DOHH2 (cell line): ENCODE data around the gene SSMEM1.
"Not testable (repeated sequence)": the region's sequence is repeated elsewhere in the genome, so short reads cannot be mapped to it uniquely, and the experiment has no call there.

Experiments
- H3F3A ChIP-seq: fragments of 200-600 bp; sonication (generic), shearing (Covaris generic); 2 replicates; pipeline ENCODE4 v1.6.0; 2016; ENCODE audit warnings: antibody characterized with exemption, mild to moderate bottlenecking; ENCODE audit not compliant: control insufficient read depth, insufficient read depth
- H3K27ac ChIP-seq: fragments of 200-600 bp; sonication (generic); 2 replicates; pipeline ENCODE4 v1.5.1; 2014; ENCODE audit warnings: low read depth, mild to moderate bottlenecking, low read length, moderate library complexity
- H3K27me3 ChIP-seq: fragments of 200-600 bp; sonication (generic); 2 replicates; pipeline ENCODE4 v1.6.1; 2014; ENCODE audit warnings: mild to moderate bottlenecking, low read length, mixed read lengths; ENCODE audit not compliant: control insufficient read depth
- H3K36me3 ChIP-seq: fragments of 200-600 bp; sonication (generic); 2 replicates; pipeline ENCODE4 v1.6.1; 2014; ENCODE audit warnings: mild to moderate bottlenecking, low read length, moderate library complexity, mixed read lengths; ENCODE audit not compliant: control insufficient read depth
- H3K4me1 ChIP-seq: fragments of 200-600 bp; sonication (generic); 2 replicates; pipeline ENCODE4 v1.6.1; 2014; ENCODE audit warnings: mild to moderate bottlenecking, low read length, mixed read lengths; ENCODE audit not compliant: control insufficient read depth
- H3K4me2 ChIP-seq: fragments of 200-600 bp; sonication (generic); 2 replicates; pipeline ENCODE4 v1.6.0; 2014; ENCODE audit warnings: mild to moderate bottlenecking, low read length, moderate library complexity
- H3K4me3 ChIP-seq: fragments of 200-600 bp; sonication (generic); 2 replicates; pipeline ENCODE4 v1.5.1; 2014; ENCODE audit warnings: mild to moderate bottlenecking, low read length, mixed read lengths
- H3K79me2 ChIP-seq: fragments of 200-600 bp; sonication (generic); 2 replicates; pipeline ENCODE4 v1.6.1; 2014; ENCODE audit warnings: mild to moderate bottlenecking, low read length, mixed read lengths; ENCODE audit not compliant: control insufficient read depth
- H3K9me2 ChIP-seq: fragments of 200-600 bp; sonication (generic); replicated peaks from 2 replicates; pipeline ENCODE4 v1.6.1; 2014; ENCODE audit warnings: mild to moderate bottlenecking, low read length, mixed read lengths; ENCODE audit not compliant: control insufficient read depth
- H3K9me3 ChIP-seq: fragments of 200-600 bp; sonication (generic); 2 replicates; pipeline ENCODE4 v1.6.1; 2014; ENCODE audit warnings: antibody characterized with exemption, low read length, mixed read lengths; ENCODE audit not compliant: control insufficient read depth, insufficient read depth
- H4K20me1 ChIP-seq: fragments of 200-600 bp; sonication (generic); 2 replicates; pipeline ENCODE4 v1.6.0; 2014; ENCODE audit warnings: low read depth, mild to moderate bottlenecking, antibody characterized with exemption, low read length, moderate library complexity; ENCODE audit not compliant: control insufficient read depth, insufficient read depth
- EZH2phosphoT487 ChIP-seq: fragments of 200-600 bp; sonication (generic); IDR thresholded peaks from 2 replicates; pipeline ENCODE4 v1.6.1; 2017; ENCODE audit warnings: borderline replicate concordance, mild to moderate bottlenecking, antibody characterized with exemption, low read length, moderate library complexity, mixed read lengths
- TF ChIP-seq, protein P1 (sequence below): fragments of 200-600 bp; sonication (generic); IDR thresholded peaks from one replicate; pipeline ENCODE4 v1.5.1; 2014; ENCODE audit warnings: antibody characterized with exemption, mild to moderate bottlenecking, low read depth, low read length; ENCODE audit not compliant: poor library complexity, severe bottlenecking

Gene SSMEM1

GRCh38 chr7:130232209-130232608, 24.5 kb downstream of the SSMEM1 start:
- H3K79me2 ChIP-seq: no peaks in the 10 kb centered on the region
- H3K4me3 ChIP-seq: no peak overlapping the region
- TF ChIP-seq, protein P1, sequence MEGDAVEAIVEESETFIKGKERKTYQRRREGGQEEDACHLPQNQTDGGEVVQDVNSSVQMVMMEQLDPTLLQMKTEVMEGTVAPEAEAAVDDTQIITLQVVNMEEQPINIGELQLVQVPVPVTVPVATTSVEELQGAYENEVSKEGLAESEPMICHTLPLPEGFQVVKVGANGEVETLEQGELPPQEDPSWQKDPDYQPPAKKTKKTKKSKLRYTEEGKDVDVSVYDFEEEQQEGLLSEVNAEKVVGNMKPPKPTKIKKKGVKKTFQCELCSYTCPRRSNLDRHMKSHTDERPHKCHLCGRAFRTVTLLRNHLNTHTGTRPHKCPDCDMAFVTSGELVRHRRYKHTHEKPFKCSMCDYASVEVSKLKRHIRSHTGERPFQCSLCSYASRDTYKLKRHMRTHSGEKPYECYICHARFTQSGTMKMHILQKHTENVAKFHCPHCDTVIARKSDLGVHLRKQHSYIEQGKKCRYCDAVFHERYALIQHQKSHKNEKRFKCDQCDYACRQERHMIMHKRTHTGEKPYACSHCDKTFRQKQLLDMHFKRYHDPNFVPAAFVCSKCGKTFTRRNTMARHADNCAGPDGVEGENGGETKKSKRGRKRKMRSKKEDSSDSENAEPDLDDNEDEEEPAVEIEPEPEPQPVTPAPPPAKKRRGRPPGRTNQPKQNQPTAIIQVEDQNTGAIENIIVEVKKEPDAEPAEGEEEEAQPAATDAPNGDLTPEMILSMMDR: no peak
- no peak for TF ChIP-seq EZH2phosphoT487
- peaks cover 11% of the 10 kb centered on the region for H3K27me3 ChIP-seq
- H4K20me1 ChIP-seq: no peaks in the 10 kb centered on the region
- H3K36me3 ChIP-seq: no peaks in the 10 kb centered on the region
- no peak overlapping the region for H3K27ac ChIP-seq
- H3K9me3 ChIP-seq: 0 out of 2 replicates have a peak, but pooled peaks cover 4% of the 10 kb centered on the region
- no peaks in the 10 kb centered on the region for H3K9me2 ChIP-seq
- H3K4me2 ChIP-seq: no peak overlapping the region
- no peaks in the 10 kb centered on the region for H3K4me1 ChIP-seq
- no peaks in the 10 kb centered on the region for H3F3A ChIP-seq

DNA sequence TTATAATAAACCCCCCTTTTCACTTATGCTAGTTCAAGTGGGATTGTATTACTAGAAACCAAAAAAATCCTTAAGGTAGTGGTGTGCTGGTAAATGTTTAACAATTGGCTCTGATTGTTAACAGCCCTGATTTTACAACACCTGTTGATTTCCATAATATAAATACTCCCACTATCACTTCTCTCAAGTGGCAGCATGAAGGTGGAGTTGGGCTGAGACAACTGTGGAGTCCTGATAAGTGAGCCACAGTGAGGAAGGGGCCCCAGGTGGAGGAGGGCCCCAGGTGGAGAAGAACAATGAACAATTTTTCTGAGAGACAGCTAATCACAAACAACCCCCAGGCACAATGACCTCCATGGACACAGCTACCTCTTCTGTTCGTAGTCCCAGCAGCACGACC, 26.4 kb downstream of the SSMEM1 start:
- TF ChIP-seq EZH2phosphoT487: no peak
- TF ChIP-seq, protein P1: no peak
- no peak overlapping the region for H3K27ac ChIP-seq

GRCh38 chr7:130236361-130236760, 28.7 kb downstream of the SSMEM1 start:
- not testable (repeated sequence) for H3K4me2 ChIP-seq, H3F3A ChIP-seq, H3K4me3 ChIP-seq, H3K4me1 ChIP-seq, H3K9me2 ChIP-seq, H3K9me3 ChIP-seq, H4K20me1 ChIP-seq, H3K79me2 ChIP-seq, H3K27ac ChIP-seq, H3K36me3 ChIP-seq
- H3K27me3 ChIP-seq: peaks cover 14% of the 10 kb centered on the region

More for the DNA sequence above, 26.4 kb downstream of the SSMEM1 start:
- Histone ChIP-seq H3K4me3 (no peak overlapping the region), H3K4me2 (no peak overlapping the region), H3F3A (no peaks in the 10 kb centered on the region), H3K4me1 (no peaks in the 10 kb centered on the region), H4K20me1 (no peaks in the 10 kb centered on the region), H3K27me3 (peaks cover 14% of the 10 kb centered on the region), H3K9me2 (no peaks in the 10 kb centered on the region), H3K79me2 (no peaks in the 10 kb centered on the region), H3K9me3 (0 out of 2 replicates have a peak, but pooled peaks cover 4% of the 10 kb centered on the region), H3K36me3 (no peaks in the 10 kb centered on the region)

GRCh38 chr7:130240240-130240639, 32.6 kb downstream of the SSMEM1 start:
- H3K27ac ChIP-seq: no peak overlapping the region
- H3K4me2 ChIP-seq: no peak overlapping the region
- H3K9me3 ChIP-seq: no peaks in the 10 kb centered on the region
- TF ChIP-seq, protein P1: no peak
- no peak for TF ChIP-seq EZH2phosphoT487
- H3K79me2 ChIP-seq: no peaks in the 10 kb centered on the region
- no peak overlapping the region for H3K4me3 ChIP-seq
- H3K36me3 ChIP-seq: no peaks in the 10 kb centered on the region
- no peaks in the 10 kb centered on the region for H3F3A ChIP-seq
- H3K9me2 ChIP-seq: no peaks in the 10 kb centered on the region
- H4K20me1 ChIP-seq: no peaks in the 10 kb centered on the region
- H3K27me3 ChIP-seq: peaks cover 28% of the 10 kb centered on the region
- no peaks in the 10 kb centered on the region for H3K4me1 ChIP-seq
